ENCODE data around the gene CRTC1. TPM values are rescaled to one million over a fixed set of nuclear protein-coding genes. Genes with fewer than 3 reads are reported as not detected.

Gene CRTC1
- total RNA-seq, 1 donor from 2014 or later: 14.6 TPM

GRCh38 chr19:18780081-18780480 is 96.6 kb downstream of the CRTC1 start:
- DNase-seq (ENCODE audit: low spot score): no peak
- H3K36me3 Mint-ChIP-seq (ENCODE audit: low read depth): peaks cover 1% of the 10 kb centered on the region
- H3K4me1 Mint-ChIP-seq (ENCODE audit: low read depth): peaks cover 11% of the 10 kb centered on the region
- no peak overlapping the region for H3K27ac Mint-ChIP-seq (ENCODE audit: unreplicated experiment)
- no peaks in the 10 kb centered on the region for H3K9me3 Mint-ChIP-seq (ENCODE audit: low read depth)
- H3K27me3 Mint-ChIP-seq (ENCODE audit: low read depth): peaks cover 4% of the 10 kb centered on the region
- TF ChIP-seq CTCF (IDR thresholded peaks at IDR 0.05): no peak
- no peak overlapping the region for H3K4me3 Mint-ChIP-seq (ENCODE audit: unreplicated experiment)

GRCh38 chr19:18780631-18781030 is 97.2 kb downstream of the CRTC1 start:
- Mint-ChIP-seq H3K4me1 (ENCODE audit: low read depth) (peaks cover 15% of the 10 kb centered on the region), H3K9me3 (ENCODE audit: low read depth) (no peaks in the 10 kb centered on the region), H3K27ac (ENCODE audit: unreplicated experiment) (no peak overlapping the region), H3K27me3 (ENCODE audit: low read depth) (peaks cover 8% of the 10 kb centered on the region), H3K36me3 (ENCODE audit: low read depth) (peaks cover 1% of the 10 kb centered on the region), H3K4me3 (ENCODE audit: unreplicated experiment) (no peak overlapping the region)
- peak; percentile 21 for TF ChIP-seq CTCF (IDR thresholded peaks at IDR 0.05)
- no peak for DNase-seq (ENCODE audit: low spot score)

GRCh38 chr19:18781047-18781600 is 97.6 kb downstream of the CRTC1 start:
- peaks cover 1% of the 10 kb centered on the region for H3K36me3 Mint-ChIP-seq (ENCODE audit: low read depth)
- peaks cover 16% of the 10 kb centered on the region for H3K4me1 Mint-ChIP-seq (ENCODE audit: low read depth)
- no peaks in the 10 kb centered on the region for H3K9me3 Mint-ChIP-seq (ENCODE audit: low read depth)
- H3K4me3 Mint-ChIP-seq (ENCODE audit: unreplicated experiment): no peak overlapping the region
- peaks cover 12% of the 10 kb centered on the region for H3K27me3 Mint-ChIP-seq (ENCODE audit: low read depth)
- no peak for TF ChIP-seq CTCF (IDR thresholded peaks at IDR 0.05)
- H3K27ac Mint-ChIP-seq (ENCODE audit: unreplicated experiment): no peak overlapping the region
- no peak for DNase-seq (ENCODE audit: low spot score)

- Mint-ChIP-seq H3K36me3 (ENCODE audit: low read depth) (peaks cover 1% of the 10 kb centered on the region), H3K9me3 (ENCODE audit: low read depth) (no peaks in the 10 kb centered on the region), H3K27ac (ENCODE audit: unreplicated experiment) (peak overlapping the region; percentile 45), H3K4me1 (ENCODE audit: low read depth) (peaks cover 9% of the 10 kb centered on the region), H3K4me3 (ENCODE audit: unreplicated experiment) (no peak overlapping the region), H3K27me3 (ENCODE audit: low read depth) (peaks cover 19% of the 10 kb centered on the region)
- TF ChIP-seq CTCF (IDR thresholded peaks at IDR 0.05): no peak
- DNase-seq (ENCODE audit: low spot score): no peak
Observed at GRCh38 chr19:18781885-18782527, 98.5 kb downstream of the CRTC1 start.

GRCh38 chr19:18782559-18783225 is 99.2 kb downstream of the CRTC1 start:
- Mint-ChIP-seq H3K4me1 (ENCODE audit: low read depth) (peaks cover 12% of the 10 kb centered on the region), H3K36me3 (ENCODE audit: low read depth) (peaks cover under 1% of the 10 kb centered on the region), H3K27ac (ENCODE audit: unreplicated experiment) (no peak overlapping the region), H3K9me3 (ENCODE audit: low read depth) (no peaks in the 10 kb centered on the region), H3K27me3 (ENCODE audit: low read depth) (peaks cover 26% of the 10 kb centered on the region), H3K4me3 (ENCODE audit: unreplicated experiment) (no peak overlapping the region)
- no peak for TF ChIP-seq CTCF (IDR thresholded peaks at IDR 0.05)
- no peak for DNase-seq (ENCODE audit: low spot score)
